22Rv1 (cell line): Measurements from ENCODE around the gene EHD2.
"Not testable (repeated sequence)": the region's sequence is repeated elsewhere in the genome, so short reads cannot be mapped to it uniquely, and the experiment has no call there.

ENCODE experiments used
- H3K27ac ChIP-seq: fragments of 450-650 bp; 2 replicates; pipeline ENCODE4 v1.5.1; 2017
- ZFX ChIP-seq: fragments of 450-650 bp; IDR thresholded peaks from 2 replicates; pipeline ENCODE4 v1.6.1; 2017; ENCODE audit warnings: antibody characterized with exemption, borderline replicate concordance
- TF ChIP-seq, protein P1 (sequence below): fragments of 450-650 bp; IDR thresholded peaks from 2 replicates; pipeline ENCODE4 v1.5.1; 2017; ENCODE audit warnings: mild to moderate bottlenecking

The EHD2 gene

DNA sequence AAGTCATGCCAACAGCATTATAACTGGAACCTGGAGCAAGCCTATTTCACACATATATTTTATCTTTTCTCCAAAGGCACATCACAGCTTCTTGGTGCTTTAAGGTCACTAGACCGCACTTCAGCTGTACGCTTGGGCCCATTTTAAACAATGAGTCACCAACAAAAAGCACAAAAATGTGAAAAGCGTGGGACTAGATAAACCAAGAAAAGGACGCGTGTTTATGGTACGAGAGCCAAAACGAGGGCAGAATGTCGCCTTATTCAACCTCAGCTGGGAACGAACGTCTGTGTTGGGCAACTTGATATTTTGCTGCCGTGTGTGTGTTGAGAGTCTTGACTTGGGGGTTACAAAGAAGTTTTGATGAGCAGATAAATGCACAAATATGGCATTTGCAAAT, 9.2 kb upstream of the EHD2 start:
- no peak overlapping the region for H3K27ac ChIP-seq
- TF ChIP-seq, protein P1, sequence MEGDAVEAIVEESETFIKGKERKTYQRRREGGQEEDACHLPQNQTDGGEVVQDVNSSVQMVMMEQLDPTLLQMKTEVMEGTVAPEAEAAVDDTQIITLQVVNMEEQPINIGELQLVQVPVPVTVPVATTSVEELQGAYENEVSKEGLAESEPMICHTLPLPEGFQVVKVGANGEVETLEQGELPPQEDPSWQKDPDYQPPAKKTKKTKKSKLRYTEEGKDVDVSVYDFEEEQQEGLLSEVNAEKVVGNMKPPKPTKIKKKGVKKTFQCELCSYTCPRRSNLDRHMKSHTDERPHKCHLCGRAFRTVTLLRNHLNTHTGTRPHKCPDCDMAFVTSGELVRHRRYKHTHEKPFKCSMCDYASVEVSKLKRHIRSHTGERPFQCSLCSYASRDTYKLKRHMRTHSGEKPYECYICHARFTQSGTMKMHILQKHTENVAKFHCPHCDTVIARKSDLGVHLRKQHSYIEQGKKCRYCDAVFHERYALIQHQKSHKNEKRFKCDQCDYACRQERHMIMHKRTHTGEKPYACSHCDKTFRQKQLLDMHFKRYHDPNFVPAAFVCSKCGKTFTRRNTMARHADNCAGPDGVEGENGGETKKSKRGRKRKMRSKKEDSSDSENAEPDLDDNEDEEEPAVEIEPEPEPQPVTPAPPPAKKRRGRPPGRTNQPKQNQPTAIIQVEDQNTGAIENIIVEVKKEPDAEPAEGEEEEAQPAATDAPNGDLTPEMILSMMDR = no peak
- no peak for TF ChIP-seq ZFX

DNA sequence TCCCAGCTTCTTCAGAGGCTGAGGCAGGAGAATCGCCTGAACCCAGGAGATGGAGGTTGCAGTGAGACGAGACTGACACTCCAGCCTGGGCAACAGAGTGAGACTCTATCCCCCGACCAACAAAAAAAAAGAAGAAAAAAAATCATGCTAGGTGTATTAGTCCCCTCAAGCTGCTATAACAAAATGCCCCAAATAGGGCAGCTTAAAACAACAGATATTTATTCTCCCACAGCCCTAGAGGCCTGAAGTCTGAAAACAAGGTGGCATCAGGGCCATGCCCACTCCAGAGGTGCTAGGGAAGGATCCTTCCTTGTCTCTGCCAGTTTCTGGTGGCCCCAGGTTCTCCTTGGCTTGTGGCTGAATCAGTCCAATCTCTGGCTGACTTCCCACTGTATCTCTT, 8.6 kb upstream of the EHD2 start:
- TF ChIP-seq, protein P1 = no peak
- TF ChIP-seq ZFX = no peak
- no peak overlapping the region for H3K27ac ChIP-seq

DNA sequence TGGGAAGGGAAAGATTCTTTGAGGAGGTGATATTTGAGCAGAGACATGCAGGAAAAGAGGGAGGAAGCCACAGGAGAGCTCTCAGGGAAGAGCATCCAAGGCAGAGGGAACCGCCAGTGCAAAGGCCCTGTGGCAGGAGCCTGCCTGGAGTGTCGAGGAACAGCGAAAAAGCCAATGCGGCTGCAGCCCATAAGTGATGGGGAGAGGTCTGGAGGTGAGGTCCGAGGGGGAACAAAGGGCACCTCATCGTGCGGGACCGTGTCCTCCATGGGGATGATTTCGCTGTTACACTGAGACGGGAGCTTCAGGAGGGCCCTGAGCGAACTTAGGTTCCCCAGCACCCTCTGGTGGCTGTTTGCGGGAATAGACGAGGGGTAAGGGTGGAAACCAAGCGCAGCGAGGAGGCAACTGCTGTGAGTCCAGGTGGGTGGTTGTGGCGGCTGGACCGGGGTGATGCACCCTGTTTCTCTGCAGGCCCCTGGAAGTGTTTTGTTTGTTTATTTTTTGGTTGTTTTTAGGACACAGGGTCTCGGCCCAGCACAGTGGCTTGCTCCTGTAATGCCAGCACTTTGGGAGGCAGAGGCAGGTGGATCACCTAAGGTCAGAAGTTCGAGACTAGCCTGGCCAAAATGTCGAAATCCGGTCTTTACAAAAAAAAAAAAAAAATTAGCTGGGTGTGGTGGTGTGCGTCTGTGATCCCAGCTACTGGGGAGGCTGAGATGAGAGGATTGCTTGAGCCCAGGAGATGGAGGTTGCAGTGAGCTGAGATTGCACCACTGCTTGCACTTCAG, 5.9 kb upstream of the EHD2 start:
- TF ChIP-seq, protein P1 = peak; percentile 86
- TF ChIP-seq ZFX = no peak
- no peak overlapping the region for H3K27ac ChIP-seq

DNA sequence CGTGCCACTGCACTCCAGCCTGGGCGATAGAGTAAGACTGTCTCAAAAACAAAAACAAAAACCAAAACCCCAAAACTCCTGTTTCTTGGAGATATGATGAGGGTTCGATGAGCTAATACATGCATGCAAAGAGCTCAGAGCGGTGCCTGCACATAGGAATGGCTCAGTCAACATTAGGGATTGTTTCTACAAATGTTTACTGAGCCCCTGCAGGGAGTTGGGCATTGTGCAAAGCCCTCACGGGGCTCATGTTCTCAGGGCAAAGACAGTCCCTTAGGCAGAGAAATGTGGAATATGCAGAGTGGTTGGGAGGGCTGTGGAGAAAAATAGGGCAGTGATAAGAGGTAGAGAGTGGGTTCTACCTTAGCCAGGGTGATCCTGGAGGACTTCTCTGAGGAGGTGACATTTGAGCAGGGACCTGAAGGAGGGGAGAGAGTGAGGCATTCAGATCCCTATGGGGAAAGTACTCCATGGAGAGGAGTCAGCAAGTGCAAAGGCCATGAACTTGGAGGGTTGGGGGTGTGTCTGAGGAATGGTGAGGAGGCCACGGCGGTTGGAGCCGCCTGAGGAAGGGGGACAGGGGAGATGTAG, 1.5 kb upstream of the EHD2 start:
- TF ChIP-seq ZFX = no peak
- TF ChIP-seq, protein P1 = no peak

DNA sequence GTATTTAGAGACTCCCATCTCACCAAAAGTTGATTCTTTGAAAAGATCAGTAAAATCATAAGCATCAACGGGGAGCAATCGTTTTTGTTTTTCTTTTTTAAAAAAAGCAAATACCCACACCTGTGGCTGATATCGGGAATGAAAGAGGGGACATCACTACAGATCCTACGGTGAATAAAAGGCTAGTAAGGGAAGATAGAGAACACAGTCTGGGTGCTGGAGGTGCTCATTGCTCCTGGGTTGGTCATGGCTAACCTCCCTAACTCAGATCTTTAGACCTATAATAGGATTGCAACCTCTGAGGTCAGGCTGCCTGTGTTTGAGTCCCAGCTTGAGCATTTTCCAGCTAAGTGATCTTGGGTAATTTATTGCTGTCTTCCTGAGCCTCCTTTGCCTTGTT, 1.1 kb downstream of the EHD2 start:
- TF ChIP-seq ZFX = no peak
- TF ChIP-seq, protein P1 = no peak
- no peak overlapping the region for H3K27ac ChIP-seq

More for the DNA sequence above, 1.5 kb upstream of the EHD2 start:
- no peak overlapping the region for H3K27ac ChIP-seq

DNA sequence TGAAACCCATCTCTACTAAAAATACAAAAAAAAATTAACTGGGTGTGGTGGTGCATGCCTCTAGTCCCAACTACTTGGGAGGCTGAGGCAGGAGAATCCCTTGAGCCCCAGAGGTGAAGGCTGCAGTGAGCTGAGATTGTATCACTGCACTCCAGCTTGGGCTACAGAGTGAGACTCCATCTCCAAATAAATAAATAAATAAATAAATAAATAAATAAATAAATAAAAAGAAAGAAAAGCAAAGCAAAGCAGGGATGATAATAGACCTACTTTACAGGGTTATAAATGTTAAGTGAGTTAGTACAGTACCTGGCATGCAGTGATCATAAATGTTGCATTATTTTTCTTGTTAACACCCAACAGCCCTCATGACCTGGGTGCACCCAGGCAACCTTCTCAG, 1.6 kb downstream of the EHD2 start:
- not testable (repeated sequence) for H3K27ac ChIP-seq

DNA sequence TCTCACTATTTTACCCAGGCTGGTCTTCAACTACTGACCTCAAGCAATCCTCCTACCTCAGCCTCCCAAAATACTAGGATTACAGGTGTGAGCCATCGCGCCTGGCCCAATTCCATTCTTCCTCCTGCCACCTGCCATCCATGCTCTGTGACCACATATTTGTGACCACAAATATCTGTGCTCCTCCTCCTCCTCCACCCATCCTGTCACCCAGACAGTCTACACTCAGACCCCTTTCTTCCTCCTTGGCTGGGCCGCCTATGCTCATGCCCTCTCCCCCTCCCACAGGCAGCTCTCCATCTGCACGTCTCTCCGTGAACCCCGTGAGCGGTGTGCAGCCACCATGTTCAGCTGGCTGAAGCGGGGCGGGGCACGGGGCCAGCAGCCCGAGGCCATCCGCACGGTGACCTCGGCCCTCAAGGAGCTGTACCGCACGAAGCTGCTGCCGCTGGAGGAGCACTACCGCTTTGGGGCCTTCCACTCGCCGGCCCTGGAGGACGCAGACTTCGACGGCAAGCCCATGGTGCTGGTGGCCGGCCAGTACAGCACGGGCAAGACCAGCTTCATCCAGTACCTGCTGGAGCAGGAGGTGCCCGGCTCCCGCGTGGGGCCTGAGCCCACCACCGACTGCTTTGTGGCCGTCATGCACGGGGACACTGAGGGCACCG, 3.2 kb downstream of the EHD2 start:
- TF ChIP-seq ZFX = no peak
- TF ChIP-seq, protein P1 = no peak
- H3K27ac ChIP-seq = no peak overlapping the region

DNA sequence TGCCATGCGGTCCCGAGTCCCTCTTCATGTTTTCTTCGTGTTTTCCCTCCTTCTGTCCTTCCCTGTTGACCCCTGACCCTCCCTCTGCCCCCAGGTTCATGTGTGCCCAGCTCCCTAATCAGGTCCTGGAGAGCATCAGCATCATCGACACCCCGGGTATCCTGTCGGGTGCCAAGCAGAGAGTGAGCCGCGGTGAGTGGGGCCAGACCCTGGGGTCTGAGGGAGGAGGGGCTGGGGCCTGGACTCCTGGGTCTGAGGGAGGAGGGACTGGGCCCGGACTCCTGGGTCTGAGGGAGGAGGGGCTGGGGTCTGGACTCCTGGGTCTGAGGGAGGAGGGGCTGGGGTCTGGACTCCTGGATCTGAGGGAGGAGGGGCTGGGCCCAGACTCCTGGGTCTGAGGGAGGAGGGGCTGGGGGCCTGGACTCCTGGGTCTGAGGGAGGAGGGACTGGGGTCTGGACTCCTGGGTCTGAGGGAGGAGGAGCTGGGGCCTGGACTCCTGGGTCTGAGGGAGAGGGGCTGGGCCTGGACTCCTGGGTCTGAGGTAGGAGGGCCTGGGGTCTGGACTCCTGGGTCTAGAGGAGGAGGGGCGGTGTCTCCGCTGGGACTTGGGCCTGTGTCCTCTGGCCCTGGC, 5.3 kb downstream of the EHD2 start:
- H3K27ac ChIP-seq = not testable (repeated sequence)
